Activated naive CD8-positive, alpha-beta T cell treated with anti-CD3 and anti-CD28 coated beads, Interleukin-2, amount 10 ng/mL, durations not matched to agents 7 days and 5 days (primary cell): ENCODE results near the gene PDCD7. TPM values are rescaled to one million over a fixed set of nuclear protein-coding genes. Genes with fewer than 3 reads are reported as not detected.
A peak's percentile ranks its signal among the peaks of the same experiment; 100 is the strongest.

Experiments used
- ATAC-seq: fragments of 150-1000 bp; cut with Tn5 transposase; one replicate; pipeline ENCODE4 v1.10.0; 2021; ENCODE audit warnings: low read depth, moderate library complexity
- POLR2A ChIA-PET: fragments of 350-600 bp; sonication (Branson Sonifier 250); formaldehyde crosslinking; loops from one replicate; lab custom pipeline; 2021; ENCODE audit warnings: antibody characterized with exemption; lab: Charles Lee
- DNase-seq: peaks from one replicate; pipeline ENCODE4 v3.0.0; 2021
- H3K27ac Mint-ChIP-seq: one replicate; pipeline ENCODE4 v1.8.0; 2022; ENCODE audit warnings: mild to moderate bottlenecking, mixed read lengths
- H3K27me3 Mint-ChIP-seq: one replicate; pipeline ENCODE4 v1.8.0; 2022; ENCODE audit warnings: mild to moderate bottlenecking, moderate library complexity, mixed read lengths
- H3K36me3 Mint-ChIP-seq: one replicate; pipeline ENCODE4 v1.8.0; 2021; ENCODE audit warnings: mild to moderate bottlenecking, mixed read lengths
- H3K4me1 Mint-ChIP-seq: one replicate; pipeline ENCODE4 v1.8.0; 2021; ENCODE audit warnings: mixed read lengths
- H3K4me3 Mint-ChIP-seq: one replicate; pipeline ENCODE4 v1.8.0; 2022; ENCODE audit warnings: mild to moderate bottlenecking, moderate library complexity, mixed read lengths
- H3K9me3 Mint-ChIP-seq: one replicate; pipeline ENCODE4 v1.8.0; 2021; ENCODE audit warnings: mixed read lengths
- total RNA-seq, 2 experiments: library from RNA; stranded (reverse); gene quantifications; one replicate each; pipeline ENCODE4 v1.2.3, GENCODE V29; 2021

PDCD7 gene
- total RNA-seq, 2 experiments from 2014 or later: 39.4 to 42.2 TPM

- ATAC-seq: no peak
- H3K27me3 Mint-ChIP-seq: peaks cover 34% of the 10 kb centered on the region
- POLR2A ChIA-PET: no interaction called here
- H3K27ac Mint-ChIP-seq: no peak overlapping the region
- no peaks in the 10 kb centered on the region for H3K9me3 Mint-ChIP-seq
- no peaks in the 10 kb centered on the region for H3K36me3 Mint-ChIP-seq
- no peak for DNase-seq
- H3K4me1 Mint-ChIP-seq: peaks cover 5% of the 10 kb centered on the region
- H3K4me3 Mint-ChIP-seq: no peak overlapping the region
These were observed 61.6 kb downstream of the PDCD7 start for GRCh38 chr15:65072027-65072426.

DNA sequence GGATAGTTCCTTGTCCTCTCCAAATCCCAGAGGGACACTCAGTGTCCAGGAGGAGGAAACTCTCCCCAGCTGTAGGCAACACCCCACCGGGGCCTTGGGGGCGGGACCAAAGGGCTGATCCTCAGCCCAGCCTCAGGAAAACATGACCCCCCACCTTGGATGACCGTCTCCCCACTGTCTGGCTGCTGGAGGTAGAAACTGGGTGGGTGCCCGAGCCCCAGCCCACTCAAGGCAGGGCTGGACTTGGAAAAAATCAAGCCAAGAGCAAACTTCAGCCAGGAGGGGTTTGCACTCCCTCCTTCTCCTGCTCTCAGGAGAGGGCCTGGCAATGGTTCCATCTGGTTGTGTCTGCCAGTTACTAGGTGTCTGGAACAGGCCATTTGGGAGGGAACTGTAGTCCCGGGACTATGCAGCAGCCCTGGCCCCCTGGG, 62.2 kb downstream of the PDCD7 start:
- no peak for ATAC-seq
- no peak for DNase-seq
- Mint-ChIP-seq H3K27me3 (peaks cover 39% of the 10 kb centered on the region), H3K9me3 (no peaks in the 10 kb centered on the region), H3K4me3 (no peak overlapping the region), H3K4me1 (peaks cover 5% of the 10 kb centered on the region), H3K27ac (no peak overlapping the region), H3K36me3 (no peaks in the 10 kb centered on the region)
- POLR2A ChIA-PET: no interaction called here

- Mint-ChIP-seq H3K4me1 (peaks cover 5% of the 10 kb centered on the region), H3K27ac (no peak overlapping the region), H3K9me3 (no peaks in the 10 kb centered on the region), H3K4me3 (no peak overlapping the region), H3K27me3 (peaks cover 50% of the 10 kb centered on the region), H3K36me3 (no peaks in the 10 kb centered on the region)
- ATAC-seq: no peak
- no peak for DNase-seq
- POLR2A ChIA-PET: interaction anchor here (1.1 kb wide), 1 partner anchor 8 kb away, joined by 3 read pairs; no protein-coding TSS in a partner anchor
These were observed 63.6 kb downstream of the PDCD7 start for GRCh38 chr15:65069779-65070546.

- ATAC-seq: no peak
- no peak for DNase-seq
- POLR2A ChIA-PET: interaction anchor here (1.1 kb wide), 1 partner anchor 9 kb away, joined by 3 read pairs; no protein-coding TSS in a partner anchor
- Mint-ChIP-seq H3K27me3 (peaks cover 54% of the 10 kb centered on the region), H3K4me1 (peaks cover 5% of the 10 kb centered on the region), H3K9me3 (no peaks in the 10 kb centered on the region), H3K27ac (no peak overlapping the region), H3K4me3 (no peak overlapping the region), H3K36me3 (no peaks in the 10 kb centered on the region)
These were observed 64.4 kb downstream of the PDCD7 start for GRCh38 chr15:65069179-65069578.

GRCh38 chr15:65068403-65068788, 65.2 kb downstream of the PDCD7 start:
- H3K36me3 Mint-ChIP-seq: no peaks in the 10 kb centered on the region
- H3K27ac Mint-ChIP-seq: no peak overlapping the region
- POLR2A ChIA-PET: no interaction called here
- DNase-seq (no peak), ATAC-seq (no peak)
- no peaks in the 10 kb centered on the region for H3K9me3 Mint-ChIP-seq
- peaks cover 5% of the 10 kb centered on the region for H3K4me1 Mint-ChIP-seq
- peak overlapping the region; percentile 47 for H3K4me3 Mint-ChIP-seq
- peaks cover 54% of the 10 kb centered on the region for H3K27me3 Mint-ChIP-seq

DNA sequence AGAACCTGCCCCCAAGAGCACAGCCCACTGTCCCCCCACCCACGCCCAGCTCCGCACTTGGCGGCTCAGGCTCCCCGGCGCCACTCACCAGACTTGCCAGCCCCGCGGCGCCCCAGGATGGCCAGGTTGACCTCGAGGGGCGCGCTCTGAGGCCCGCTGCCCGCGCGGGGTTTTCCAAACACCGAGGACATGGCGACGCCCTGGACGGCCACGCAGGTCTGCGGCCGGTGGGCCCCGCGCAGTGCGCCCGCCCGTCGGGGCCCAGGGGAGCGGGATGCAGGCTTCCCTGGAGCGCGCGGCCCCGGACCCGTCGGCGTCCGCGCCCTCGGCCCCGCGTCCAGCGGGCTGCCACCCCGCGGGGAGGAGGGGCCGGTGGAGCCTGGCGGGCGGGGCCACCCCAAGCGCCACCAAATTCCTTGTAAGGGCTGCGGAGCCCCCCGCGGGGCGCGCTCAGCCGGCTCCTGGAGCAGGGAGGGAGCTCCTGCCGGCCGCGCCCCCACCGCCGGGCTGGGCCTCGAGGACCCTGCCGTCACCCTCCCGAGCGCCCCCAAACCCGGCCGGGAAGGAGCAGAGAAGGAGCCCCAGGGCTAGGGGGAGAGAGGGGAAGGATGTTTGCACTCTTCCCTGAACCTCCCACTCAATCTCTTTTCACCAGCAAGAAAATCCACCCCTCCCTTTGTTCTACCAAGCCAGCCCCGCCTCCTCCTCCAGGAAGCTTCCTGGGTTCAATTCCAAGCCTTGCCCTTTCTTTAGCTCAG, 65.8 kb downstream of the PDCD7 start, which contains the start of gene RASL12:
TSS of gene RASL12 (minus strand) at position 347 of the 758 bp plus-strand sequence. CDS start at position 191, 156 bp downstream.
- peaks cover 54% of the 10 kb centered on the region for H3K27me3 Mint-ChIP-seq
- POLR2A ChIA-PET: no interaction called here
- H3K4me1 Mint-ChIP-seq: peaks cover 5% of the 10 kb centered on the region
- no peaks in the 10 kb centered on the region for H3K9me3 Mint-ChIP-seq
- DNase-seq (no peak), ATAC-seq (no peak)
- H3K36me3 Mint-ChIP-seq: no peaks in the 10 kb centered on the region
- H3K4me3 Mint-ChIP-seq: peak within 1 kb of the TSS; percentile 47
- no peak within 1 kb of the TSS for H3K27ac Mint-ChIP-seq

Other genes starting within 250 kb of the PDCD7 start
- gene ANKDD1A, start 221.9 kb downstream of the PDCD7 start, total RNA-seq: 10 to 100 TPM; 10.9 to 12.6 TPM
- 10 to 100 TPM; 55.1 to 57.0 TPM for gene SPG21, start 143.9 kb downstream of the PDCD7 start, total RNA-seq
- 10 to 100 TPM; 19.8 to 21.3 TPM for gene MTFMT, start 104.2 kb downstream of the PDCD7 start, total RNA-seq
- not detected for gene SLC51B, start 88.4 kb downstream of the PDCD7 start, total RNA-seq
- gene RASL12, start 65.8 kb downstream of the PDCD7 start, total RNA-seq: not detected
- gene KBTBD13, start 57.1 kb downstream of the PDCD7 start, total RNA-seq: not detected
- gene UBAP1L, start 18.6 kb downstream of the PDCD7 start, total RNA-seq: 1 to 10 TPM; 6.1 to 7.2 TPM
- 10 to 100 TPM; 45.8 to 47.4 TPM for gene CLPX, start 51.5 kb upstream of the PDCD7 start, total RNA-seq
- gene CILP, start 77.7 kb upstream of the PDCD7 start, total RNA-seq: under 1 TPM; 0.17 TPM
- gene PARP16, start 153.1 kb upstream of the PDCD7 start, total RNA-seq: 10 to 100 TPM; 17.7 to 20.4 TPM
- gene RNU5A-1, start 162.2 kb upstream of the PDCD7 start, total RNA-seq: not detected
- gene RNU5B-1, start 170.9 kb upstream of the PDCD7 start, total RNA-seq: 10 to 100 TPM; 27.2 to 27.3 TPM
- gene IGDCC3, start 244.2 kb upstream of the PDCD7 start, total RNA-seq: not detected